ENCODE results near the gene PPP1R1C. TPM values are rescaled to one million over a fixed set of nuclear protein-coding genes. Genes with fewer than 3 reads are reported as not detected.

PPP1R1C gene
- total RNA-seq, 1 experiment from 2014 or later: 4.0 TPM

DNA sequence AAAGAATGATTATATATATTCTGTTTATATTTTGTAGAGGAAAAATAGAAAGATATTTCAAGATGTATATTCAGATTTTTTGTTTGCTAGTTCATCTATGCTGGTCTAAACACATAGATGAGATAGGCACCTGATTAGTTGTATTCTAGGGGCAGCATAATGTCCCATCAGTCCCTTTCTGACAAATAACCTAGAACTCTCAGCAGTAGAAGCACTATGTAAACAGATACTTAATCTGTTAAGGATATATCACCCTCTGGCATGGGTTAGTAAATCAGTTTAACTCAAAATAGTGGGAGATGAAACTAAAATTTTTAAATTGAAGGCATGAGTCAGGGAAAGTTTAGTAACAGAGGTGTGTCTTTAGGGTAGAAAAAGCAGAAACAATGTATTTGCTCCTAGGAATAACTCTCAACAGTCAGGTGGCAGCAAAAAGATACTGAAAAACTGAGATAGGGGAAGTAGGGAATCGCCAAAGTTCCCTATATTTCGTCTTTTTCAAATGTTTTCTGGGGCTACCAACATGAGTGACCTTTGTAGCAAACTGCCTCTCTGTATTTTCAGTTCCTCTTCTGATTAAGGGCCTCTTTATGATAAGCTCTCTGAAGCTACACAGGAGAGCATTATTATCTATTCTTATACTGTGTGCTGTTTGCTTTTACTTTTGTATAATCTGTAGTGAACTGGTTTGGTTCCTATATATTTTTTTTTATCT is 5.7 kb downstream of the PPP1R1C start:
- Histone ChIP-seq H2BK120ac (ENCODE audit: low read depth, low read length, poor library complexity, severe bottlenecking) (no peak overlapping the region), H3K23ac (ENCODE audit: insufficient read length, low read depth, low read length) (no peak overlapping the region), H3K4me2 (ENCODE audit: insufficient read depth, insufficient read length, low read length) (no peak overlapping the region), H3K27me3 (ENCODE audit: insufficient read depth, low read length) (no peaks in the 10 kb centered on the region), H2BK15ac (ENCODE audit: low read depth, low read length) (no peak overlapping the region), H3K79me1 (ENCODE audit: insufficient read depth, low read depth, low read length, poor library complexity, severe bottlenecking) (no peaks in the 10 kb centered on the region), H3T11ph (ENCODE audit: low read length) (no peak overlapping the region), H4K20me1 (ENCODE audit: control insufficient read depth, insufficient read depth, insufficient read length) (no peaks in the 10 kb centered on the region), H2BK5ac (ENCODE audit: insufficient read length, low read length) (no peak overlapping the region), H3K18ac (ENCODE audit: insufficient read length, low read depth, low read length) (no peak overlapping the region), H4K91ac (ENCODE audit: insufficient read length, low read depth, low read length) (no peak overlapping the region), H2AFZ (ENCODE audit: low read length) (no peak overlapping the region), H3K23me2 (ENCODE audit: insufficient read length, low read depth, low read length, poor library complexity, severe bottlenecking) (no peaks in the 10 kb centered on the region), H3K4ac (ENCODE audit: low read depth, low read length) (no peak overlapping the region), H3K4me1 (ENCODE audit: insufficient read depth, low read length) (no peaks in the 10 kb centered on the region), H3K27ac (ENCODE audit: insufficient read length, low read depth, low read length) (no peak overlapping the region), H2BK20ac (ENCODE audit: low read depth, low read length, poor library complexity, severe bottlenecking) (no peak overlapping the region), H3K56ac (ENCODE audit: insufficient read length, low read depth, low read length) (no peak overlapping the region), H4K8ac (replicated peaks; ENCODE audit: insufficient read length, low read depth, low read length) (no peak overlapping the region), H3K79me2 (ENCODE audit: insufficient read depth, low read length) (no peaks in the 10 kb centered on the region), H2BK12ac (ENCODE audit: insufficient read length, low read depth, low read length) (no peak overlapping the region), H3K14ac (ENCODE audit: insufficient read depth, low read length) (no peak overlapping the region), H2AK5ac (ENCODE audit: insufficient read length, low read length) (no peak overlapping the region), H3K9ac (ENCODE audit: extremely low read depth, insufficient read length, low read length) (no peak overlapping the region), H4K5ac (ENCODE audit: insufficient read length, low read depth, low read length) (no peak overlapping the region), H3K9me3 (ENCODE audit: control insufficient read depth, low read depth, low read length) (no peaks in the 10 kb centered on the region)
- Mint-ChIP-seq H3K27me3 (ENCODE audit: low read depth) (no peaks in the 10 kb centered on the region), H3K27ac (no peak overlapping the region; a peak in 1 of 7 replicates), H3K9me3 (no peaks in the 10 kb centered on the region), H3K36me3 (ENCODE audit: insufficient read depth in 1 of 3, low read depth in 3 of 3) (no peaks in the 10 kb centered on the region), H3K4me1 (peaks cover 0 to 3% of the 10 kb centered on the region in 2 experiments; a peak in 1 of 4 replicates), H3K4me3 (no peak overlapping the region)
- TF ChIP-seq, protein P1, sequence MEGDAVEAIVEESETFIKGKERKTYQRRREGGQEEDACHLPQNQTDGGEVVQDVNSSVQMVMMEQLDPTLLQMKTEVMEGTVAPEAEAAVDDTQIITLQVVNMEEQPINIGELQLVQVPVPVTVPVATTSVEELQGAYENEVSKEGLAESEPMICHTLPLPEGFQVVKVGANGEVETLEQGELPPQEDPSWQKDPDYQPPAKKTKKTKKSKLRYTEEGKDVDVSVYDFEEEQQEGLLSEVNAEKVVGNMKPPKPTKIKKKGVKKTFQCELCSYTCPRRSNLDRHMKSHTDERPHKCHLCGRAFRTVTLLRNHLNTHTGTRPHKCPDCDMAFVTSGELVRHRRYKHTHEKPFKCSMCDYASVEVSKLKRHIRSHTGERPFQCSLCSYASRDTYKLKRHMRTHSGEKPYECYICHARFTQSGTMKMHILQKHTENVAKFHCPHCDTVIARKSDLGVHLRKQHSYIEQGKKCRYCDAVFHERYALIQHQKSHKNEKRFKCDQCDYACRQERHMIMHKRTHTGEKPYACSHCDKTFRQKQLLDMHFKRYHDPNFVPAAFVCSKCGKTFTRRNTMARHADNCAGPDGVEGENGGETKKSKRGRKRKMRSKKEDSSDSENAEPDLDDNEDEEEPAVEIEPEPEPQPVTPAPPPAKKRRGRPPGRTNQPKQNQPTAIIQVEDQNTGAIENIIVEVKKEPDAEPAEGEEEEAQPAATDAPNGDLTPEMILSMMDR (conservative IDR thresholded peaks at IDR 0.05): no peak
- DNase-seq: no peak
- WGBS (ENCODE audit: extremely low coverage, insufficient read length, low lambda C conversion rate): no CpG with 5 or more reads among the region's 2 CpGs
